Left ventricle myocardium inferior (tissue), 1 donor: ENCODE data around the gene TBC1D16. TPM values are rescaled to one million over a fixed set of nuclear protein-coding genes. Genes with fewer than 3 reads are reported as not detected.

Experiments used
- DNase-seq: peaks from one replicate; pipeline ENCODE4 v3.0.0-alpha.2; 2020
- H3K27ac ChIP-seq: fragments of 200-600 bp; replicated peaks from 2 replicates; pipeline ENCODE4 v1.8.0; 2021
- H3K27me3 ChIP-seq: fragments of 200-600 bp; 2 replicates; pipeline ENCODE4 v1.8.0; 2021; ENCODE audit warnings: low read depth
- H3K36me3 ChIP-seq: fragments of 200-600 bp; 2 replicates; pipeline ENCODE4 v1.8.0; 2021
- H3K4me1 ChIP-seq: fragments of 200-600 bp; 2 replicates; pipeline ENCODE4 v1.8.0; 2021
- H3K4me3 ChIP-seq: fragments of 200-600 bp; 2 replicates; pipeline ENCODE4 v1.8.0; 2021; ENCODE audit warnings: mild to moderate bottlenecking, moderate library complexity
- H3K9me3 ChIP-seq: fragments of 200-600 bp; replicated peaks from 2 replicates; pipeline ENCODE4 v1.8.0; 2021
- CTCF ChIP-seq: fragments of 200-600 bp; IDR thresholded peaks from 2 replicates; pipeline ENCODE4 v1.8.0; 2021; ENCODE audit warnings: antibody characterized with exemption, mild to moderate bottlenecking, borderline replicate concordance
- intact Hi-C: fragments of 100-400 bp; cut with micrococcal nuclease; formaldehyde crosslinking; loops from one replicate; pipeline ENCODE4 v1.11.0; 2022
- total RNA-seq: library from RNA; stranded (reverse); fragmentation: NEBNext Ultra II Directional; extraction: Animal tissue kit (Norgen Biotek cat#: 25700); gene quantifications from one replicate; pipeline ENCODE4 v1.2.1, GENCODE V29; 2021
- donor health status: DM: no; HTN: yes; CAD: no; lungs with severe emphysema.

The TBC1D16 gene
- total RNA-seq, 1 donor from 2014 or later, result 15.9 TPM

- peaks cover 11% of the 10 kb centered on the region for H3K36me3 ChIP-seq
- no peaks in the 10 kb centered on the region for H3K27me3 ChIP-seq
- H3K4me1 ChIP-seq, result no peaks in the 10 kb centered on the region
- no peak for TF ChIP-seq CTCF
- no peak overlapping the region for H3K27ac ChIP-seq
- intact Hi-C loops, result no loop called here
- no peak overlapping the region for H3K4me3 ChIP-seq
- no peak for DNase-seq
- H3K9me3 ChIP-seq, result no peaks in the 10 kb centered on the region
Observed at GRCh38 chr17:79975498-79976134, 60.1 kb downstream of the TBC1D16 start.

- Histone ChIP-seq H3K27me3 (no peaks in the 10 kb centered on the region), H3K27ac (no peak overlapping the region), H3K36me3 (peaks cover 11% of the 10 kb centered on the region), H3K4me1 (no peaks in the 10 kb centered on the region), H3K9me3 (no peaks in the 10 kb centered on the region), H3K4me3 (no peak overlapping the region)
- DNase-seq, result no peak
- peak; percentile 10 for TF ChIP-seq CTCF
- intact Hi-C loops, result no loop called here
Observed at GRCh38 chr17:79974566-79975497, 60.8 kb downstream of the TBC1D16 start.

DNA sequence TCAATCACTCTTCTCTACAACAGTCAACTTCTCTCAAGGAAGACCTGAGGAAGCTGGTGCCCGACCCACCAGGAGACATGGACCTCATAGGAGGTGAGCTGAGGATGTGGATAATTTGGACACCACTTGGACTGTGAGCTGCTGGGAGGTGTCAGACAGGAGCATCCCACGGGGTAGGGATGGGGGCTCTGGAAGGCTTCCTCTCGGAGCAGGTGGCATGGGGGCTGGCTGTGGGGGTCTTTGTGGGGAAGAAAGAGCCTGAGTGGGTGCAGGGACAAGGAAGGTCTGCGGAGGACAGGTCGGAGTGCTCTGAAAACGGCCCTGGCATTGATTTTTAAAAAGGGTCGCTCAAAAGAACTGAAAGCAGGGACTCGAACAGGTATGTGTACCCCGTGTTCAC lies 64.0 kb downstream of the TBC1D16 start:
- no peaks in the 10 kb centered on the region for H3K27me3 ChIP-seq
- H3K4me3 ChIP-seq, result no peak overlapping the region
- TF ChIP-seq CTCF, result no peak
- H3K4me1 ChIP-seq, result no peaks in the 10 kb centered on the region
- intact Hi-C loops, result no loop called here
- no peaks in the 10 kb centered on the region for H3K9me3 ChIP-seq
- peak; percentile 2 for DNase-seq
- no peak overlapping the region for H3K27ac ChIP-seq
- peaks cover 11% of the 10 kb centered on the region for H3K36me3 ChIP-seq

GRCh38 chr17:79970576-79971068 lies 65.0 kb downstream of the TBC1D16 start:
- no peaks in the 10 kb centered on the region for H3K27me3 ChIP-seq
- no peak overlapping the region for H3K27ac ChIP-seq
- H3K4me1 ChIP-seq, result no peaks in the 10 kb centered on the region
- H3K4me3 ChIP-seq, result no peak overlapping the region
- intact Hi-C loops, result no loop called here
- peaks cover 11% of the 10 kb centered on the region for H3K36me3 ChIP-seq
- TF ChIP-seq CTCF, result peak; percentile 65
- peak; percentile 15 for DNase-seq
- H3K9me3 ChIP-seq, result no peaks in the 10 kb centered on the region

- intact Hi-C loops, result no loop called here
- H3K27me3 ChIP-seq, result no peaks in the 10 kb centered on the region
- no peak overlapping the region for H3K4me3 ChIP-seq
- TF ChIP-seq CTCF, result no peak
- H3K36me3 ChIP-seq, result peaks cover 11% of the 10 kb centered on the region
- no peak for DNase-seq
- H3K4me1 ChIP-seq, result no peaks in the 10 kb centered on the region
- H3K9me3 ChIP-seq, result no peaks in the 10 kb centered on the region
- no peak overlapping the region for H3K27ac ChIP-seq
Observed at GRCh38 chr17:79969906-79970305, 65.8 kb downstream of the TBC1D16 start.
